Loucy (cell line): ENCODE measurements around the gene TBPL2.
"Not testable (repeated sequence)": the region's sequence is repeated elsewhere in the genome, so short reads cannot be mapped to it uniquely, and the experiment has no call there.

Experiments used
- H2AFZ ChIP-seq: fragments of 200-600 bp; sonication (generic); 2 replicates; pipeline ENCODE4 v1.6.0; 2016; ENCODE audit warnings: antibody characterized with exemption, mild to moderate bottlenecking, low read length, moderate library complexity
- H3F3A ChIP-seq: fragments of 200-600 bp; 2 replicates; pipeline ENCODE4 v1.6.0; 2016; ENCODE audit warnings: antibody characterized with exemption, low read depth, mild to moderate bottlenecking
- H3K27me3 ChIP-seq: fragments of 200-600 bp; sonication (generic); 2 replicates; pipeline ENCODE4 v1.6.1; 2014; ENCODE audit warnings: low read length, mild to moderate bottlenecking; ENCODE audit not compliant: insufficient read depth, poor library complexity, severe bottlenecking
- H3K36me3 ChIP-seq: fragments of 200-600 bp; sonication (generic); 2 replicates; pipeline ENCODE4 v1.6.1; 2016; ENCODE audit warnings: low read length; ENCODE audit not compliant: insufficient read depth
- H3K4me1 ChIP-seq: fragments of 200-600 bp; sonication (generic); 2 replicates; pipeline ENCODE4 v1.5.1; 2014; ENCODE audit warnings: low read length, mild to moderate bottlenecking; ENCODE audit not compliant: insufficient read depth, poor library complexity, severe bottlenecking
- H3K4me2 ChIP-seq: fragments of 200-600 bp; sonication (generic); 2 replicates; pipeline ENCODE4 v1.6.0; 2014; ENCODE audit warnings: antibody characterized with exemption, low read length, low read depth, mild to moderate bottlenecking; ENCODE audit not compliant: poor library complexity, severe bottlenecking
- H3K4me3 ChIP-seq: fragments of 200-600 bp; sonication (generic); 2 replicates; pipeline ENCODE4 v1.5.1; 2014; ENCODE audit warnings: low read length, mild to moderate bottlenecking, mixed read lengths; ENCODE audit not compliant: poor library complexity, severe bottlenecking
- H3K79me2 ChIP-seq: fragments of 200-600 bp; sonication (generic); 2 replicates; pipeline ENCODE4 v1.6.1; 2014; ENCODE audit warnings: low read length; ENCODE audit not compliant: insufficient read depth
- H3K9ac ChIP-seq: fragments of 200-600 bp; sonication (generic); 2 replicates; pipeline ENCODE4 v1.6.0; 2014; ENCODE audit warnings: mild to moderate bottlenecking, low read depth, low read length, moderate library complexity; ENCODE audit not compliant: poor library complexity, severe bottlenecking
- H3K9me2 ChIP-seq: fragments of 200-600 bp; sonication (generic); replicated peaks from 2 replicates; pipeline ENCODE4 v1.6.1; 2016; ENCODE audit warnings: low read depth, low read length, mixed read lengths
- H3K9me3 ChIP-seq: fragments of 200-600 bp; sonication (generic); 2 replicates; pipeline ENCODE4 v1.6.1; 2014; ENCODE audit warnings: mild to moderate bottlenecking, antibody characterized with exemption, low read length, low read depth; ENCODE audit not compliant: insufficient read depth
- H4K20me1 ChIP-seq: fragments of 200-600 bp; sonication (generic); 2 replicates; pipeline ENCODE4 v1.6.0; 2014; ENCODE audit warnings: antibody characterized with exemption, low read length, mild to moderate bottlenecking; ENCODE audit not compliant: insufficient read depth, poor library complexity, severe bottlenecking
- CTCF ChIP-seq: fragments of 200-600 bp; sonication (generic); conservative IDR thresholded peaks from 2 replicates; pipeline ENCODE4 v1.5.1; 2014; ENCODE audit warnings: mild to moderate bottlenecking, antibody characterized with exemption, low read length
- EZH2phosphoT487 ChIP-seq: fragments of 200-600 bp; IDR thresholded peaks from 2 replicates; pipeline ENCODE4 v1.6.1; 2018; ENCODE audit warnings: antibody characterized with exemption, mild to moderate bottlenecking, moderate library complexity, borderline replicate concordance

The TBPL2 gene

GRCh38 chr14:55470025-55470424, 29.6 kb upstream of the TBPL2 start:
- no peak overlapping the region for H3K4me2 ChIP-seq
- H3K9ac ChIP-seq = no peak overlapping the region
- no peaks in the 10 kb centered on the region for H3K27me3 ChIP-seq
- no peaks in the 10 kb centered on the region for H3K4me1 ChIP-seq
- H3K79me2 ChIP-seq = no peaks in the 10 kb centered on the region
- H2AFZ ChIP-seq = no peak overlapping the region
- no peak overlapping the region for H3K4me3 ChIP-seq
- H4K20me1 ChIP-seq = no peaks in the 10 kb centered on the region
- H3K9me2 ChIP-seq = no peaks in the 10 kb centered on the region
- H3K9me3 ChIP-seq = no peaks in the 10 kb centered on the region
- TF ChIP-seq EZH2phosphoT487 (no peak), CTCF (no peak)
- H3F3A ChIP-seq = no peaks in the 10 kb centered on the region
- H3K36me3 ChIP-seq = no peaks in the 10 kb centered on the region

GRCh38 chr14:55467307-55467706, 26.9 kb upstream of the TBPL2 start:
- no peaks in the 10 kb centered on the region for H3K79me2 ChIP-seq
- no peaks in the 10 kb centered on the region for H3K9me3 ChIP-seq
- H3K27me3 ChIP-seq = no peaks in the 10 kb centered on the region
- H3K9ac ChIP-seq = no peak overlapping the region
- no peaks in the 10 kb centered on the region for H4K20me1 ChIP-seq
- no peaks in the 10 kb centered on the region for H3K9me2 ChIP-seq
- TF ChIP-seq CTCF = no peak
- no peak for TF ChIP-seq EZH2phosphoT487
- H3K4me2 ChIP-seq = no peak overlapping the region
- no peak overlapping the region for H3K4me3 ChIP-seq
- H3K4me1 ChIP-seq = no peaks in the 10 kb centered on the region
- no peaks in the 10 kb centered on the region for H3F3A ChIP-seq
- H2AFZ ChIP-seq = no peak overlapping the region
- H3K36me3 ChIP-seq = no peaks in the 10 kb centered on the region

- Histone ChIP-seq H3K9ac (no peak overlapping the region), H3K79me2 (no peaks in the 10 kb centered on the region), H3K4me1 (no peaks in the 10 kb centered on the region), H3K27me3 (no peaks in the 10 kb centered on the region), H3K9me2 (no peaks in the 10 kb centered on the region), H3K4me2 (no peak overlapping the region), H4K20me1 (no peaks in the 10 kb centered on the region), H2AFZ (no peak overlapping the region), H3K4me3 (no peak overlapping the region), H3K9me3 (no peaks in the 10 kb centered on the region), H3F3A (no peaks in the 10 kb centered on the region), H3K36me3 (no peaks in the 10 kb centered on the region)
- no peak for TF ChIP-seq EZH2phosphoT487
Observed at GRCh38 chr14:55458800-55459515, 18.5 kb upstream of the TBPL2 start.

- H3K9me3 ChIP-seq = no peaks in the 10 kb centered on the region
- TF ChIP-seq CTCF (no peak), EZH2phosphoT487 (no peak)
- no peaks in the 10 kb centered on the region for H3F3A ChIP-seq
- H3K4me1 ChIP-seq = no peaks in the 10 kb centered on the region
- no peak overlapping the region for H3K4me3 ChIP-seq
- H3K36me3 ChIP-seq = no peaks in the 10 kb centered on the region
- no peak overlapping the region for H2AFZ ChIP-seq
- no peaks in the 10 kb centered on the region for H3K27me3 ChIP-seq
- no peaks in the 10 kb centered on the region for H3K9me2 ChIP-seq
- no peaks in the 10 kb centered on the region for H3K79me2 ChIP-seq
- H3K4me2 ChIP-seq = no peak overlapping the region
- no peak overlapping the region for H3K9ac ChIP-seq
- H4K20me1 ChIP-seq = no peaks in the 10 kb centered on the region
Observed at GRCh38 chr14:55457496-55457895, 17.1 kb upstream of the TBPL2 start.

- H3K36me3 ChIP-seq, H3K9me3 ChIP-seq, H3F3A ChIP-seq, H4K20me1 ChIP-seq, H3K9me2 ChIP-seq, H3K9ac ChIP-seq, H3K79me2 ChIP-seq, H3K4me1 ChIP-seq, H3K4me2 ChIP-seq, H3K4me3 ChIP-seq, H3K27me3 ChIP-seq, H2AFZ ChIP-seq: not testable (repeated sequence)
Observed at GRCh38 chr14:55456411-55456810, 16.0 kb upstream of the TBPL2 start.
